Head of caudate nucleus (tissue), 42 donors: Measurements from ENCODE around the gene TNFAIP8L3.
"Not testable (repeated sequence)": the region's sequence is repeated elsewhere in the genome, so short reads cannot be mapped to it uniquely, and the experiment has no call there.

ENCODE experiments used
- DNase-seq, 42 donors: peaks; one replicate each; pipeline versions ENCODE4 v3.0.0 to v3.0.0-alpha.2; 2020 to 2021; ENCODE audit warnings: mixed read lengths in 7 of 42
- intact Hi-C: fragments of 100-400 bp; cut with DNase I; formaldehyde crosslinking; loops from one replicate; pipeline ENCODE4 v1.15.0; 2022

TNFAIP8L3 gene

DNA sequence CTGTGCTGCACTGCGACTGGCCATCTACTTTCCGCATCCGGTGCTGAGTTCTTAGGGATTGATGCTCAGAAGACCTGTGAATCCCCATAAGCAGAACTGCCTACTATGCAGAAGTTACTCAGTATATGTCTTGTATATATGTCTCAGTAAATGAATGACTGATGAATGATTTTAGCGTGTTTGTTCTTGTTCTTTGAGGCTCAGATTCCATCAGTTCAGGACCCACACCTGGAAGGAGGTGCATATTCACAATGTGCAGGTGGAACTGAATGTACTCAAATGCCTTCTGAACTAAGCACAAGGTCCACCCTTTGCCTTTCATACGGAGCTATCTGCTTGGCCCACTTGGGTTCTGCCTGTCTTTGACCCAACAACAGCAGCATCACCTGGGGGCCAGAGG is 19.8 kb downstream of the TNFAIP8L3 start:
- intact Hi-C loops: no loop called here
- DNase-seq: no peak

- intact Hi-C loops: no loop called here
- DNase-seq: no peak
Measured at GRCh38 chr15:51071578-51071977, 23.1 kb downstream of the TNFAIP8L3 start.

DNA sequence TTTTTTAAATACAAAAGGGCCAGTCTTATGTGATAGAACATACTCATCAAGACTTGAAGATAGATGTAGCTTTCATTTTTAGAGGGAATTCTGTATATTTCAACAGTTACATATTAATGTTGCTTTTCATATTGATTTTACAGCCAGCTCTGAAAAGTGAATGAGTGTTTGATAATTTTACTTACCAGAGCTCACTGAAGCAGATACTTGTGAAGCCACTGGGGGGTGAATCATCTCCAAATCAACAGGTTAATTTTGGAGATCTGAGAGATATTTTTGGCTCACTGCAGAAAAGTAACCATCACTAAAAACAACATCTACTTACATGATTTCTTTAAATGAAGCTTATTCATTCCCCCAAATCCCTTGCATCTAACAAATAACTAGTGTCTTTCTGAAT is 24.7 kb downstream of the TNFAIP8L3 start:
- intact Hi-C loops: no loop called here
- DNase-seq: peak in 1 of 42 donors; percentile 6

- DNase-seq: no peak
- intact Hi-C loops: no loop called here
Measured at GRCh38 chr15:51067510-51067909, 27.2 kb downstream of the TNFAIP8L3 start.

GRCh38 chr15:51065781-51066180 is 28.9 kb downstream of the TNFAIP8L3 start:
- no peak for DNase-seq
- intact Hi-C loops: no loop called here

DNA sequence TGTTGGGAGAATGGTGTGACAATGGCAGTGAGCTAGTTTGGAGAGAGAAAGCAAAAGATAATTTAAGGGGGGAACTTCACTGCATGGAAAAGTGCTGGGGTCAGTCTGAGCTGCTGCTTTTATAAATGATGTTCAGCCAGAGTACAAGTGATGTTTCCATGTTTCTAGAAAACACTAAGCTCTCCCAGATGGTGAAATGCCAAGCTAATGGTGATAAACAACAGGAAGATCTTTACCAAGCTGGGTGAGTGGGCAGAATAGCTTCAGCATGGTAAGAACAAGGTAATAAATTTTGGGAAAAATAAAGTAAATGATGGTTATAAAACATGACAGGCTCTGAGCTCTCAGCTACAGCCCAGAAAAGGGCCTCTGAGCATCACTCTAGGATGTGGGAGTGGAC is 29.4 kb downstream of the TNFAIP8L3 start:
- intact Hi-C loops: no loop called here

DNA sequence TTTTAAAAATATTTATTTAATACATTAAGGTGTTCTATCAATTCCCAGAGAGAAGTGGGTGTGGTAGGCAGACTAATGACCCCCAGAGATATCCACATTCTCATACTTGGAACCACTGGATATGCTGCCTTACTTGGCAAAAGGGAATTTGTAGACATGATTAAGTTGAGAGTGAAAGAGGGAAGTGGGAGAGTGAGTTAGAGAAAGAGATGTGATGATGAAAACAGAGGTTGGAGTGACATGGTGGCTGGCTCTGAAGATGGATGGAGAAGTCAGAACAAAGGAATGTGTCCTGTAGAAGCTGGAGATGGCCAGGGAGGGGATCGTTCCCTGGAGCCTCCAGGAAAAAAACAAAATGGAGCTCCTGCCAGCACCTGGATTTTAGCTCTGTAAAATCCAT is 32.0 kb downstream of the TNFAIP8L3 start:
- intact Hi-C loops: no loop called here

More for the DNA sequence above, 29.4 kb downstream of the TNFAIP8L3 start:
- no peak for DNase-seq

DNA sequence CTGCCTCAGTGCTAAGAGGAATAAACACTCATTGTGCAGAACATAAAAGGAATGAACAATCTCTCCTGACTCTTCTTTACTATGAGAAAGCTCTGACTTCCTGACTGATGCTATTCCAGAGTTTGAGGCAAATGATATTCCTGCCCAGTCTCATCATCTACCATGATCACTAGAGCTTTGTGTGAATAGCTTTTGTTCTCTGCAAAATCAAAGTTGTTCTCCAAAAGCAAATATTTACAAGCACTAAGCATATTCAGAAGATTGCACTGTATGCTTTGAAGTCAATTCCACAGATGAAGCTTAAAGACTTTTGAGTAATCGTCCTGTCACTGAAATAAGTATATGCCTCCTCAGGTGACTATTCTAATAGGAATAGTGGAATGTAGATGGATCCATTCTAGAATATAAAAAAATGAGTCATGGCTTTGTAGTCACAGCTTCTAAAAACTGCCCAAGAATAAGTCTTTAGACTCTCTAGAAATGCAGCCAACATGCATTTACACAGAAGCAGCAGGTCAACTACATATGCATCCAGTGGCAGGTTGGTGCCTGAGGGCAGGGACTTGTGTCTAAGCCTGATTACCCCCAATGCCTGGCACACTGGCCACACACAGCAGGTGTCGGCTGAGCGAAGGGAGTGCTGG is 34.6 kb downstream of the TNFAIP8L3 start:
- intact Hi-C loops: no loop called here

More for the DNA sequence above, 32.0 kb downstream of the TNFAIP8L3 start:
- DNase-seq: no peak

GRCh38 chr15:51054535-51054934 is 40.2 kb downstream of the TNFAIP8L3 start:
- intact Hi-C loops: no loop called here
- DNase-seq: no peak

More for the DNA sequence above, 34.6 kb downstream of the TNFAIP8L3 start:
- DNase-seq: no peak

DNA sequence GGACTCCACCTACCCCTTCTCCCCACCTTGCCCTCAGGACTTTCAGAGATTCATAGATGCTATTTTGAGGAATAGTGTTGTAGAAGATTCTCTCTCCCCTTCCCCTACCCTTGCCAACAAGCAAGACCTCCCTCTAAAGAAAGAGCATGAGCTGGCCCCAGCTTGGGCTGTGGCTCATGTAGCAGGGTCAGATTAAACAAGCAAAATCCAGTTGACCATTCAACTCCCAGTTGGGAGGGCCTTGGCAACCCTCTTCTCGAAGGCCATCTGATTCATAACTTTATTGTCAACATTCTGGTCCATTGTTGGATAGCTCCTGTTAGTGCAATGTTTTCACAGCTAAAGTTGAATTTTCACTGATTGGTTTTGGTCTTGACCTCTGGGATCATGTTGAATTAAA is 41.1 kb downstream of the TNFAIP8L3 start:
- no peak for DNase-seq
- intact Hi-C loops: no loop called here

DNA sequence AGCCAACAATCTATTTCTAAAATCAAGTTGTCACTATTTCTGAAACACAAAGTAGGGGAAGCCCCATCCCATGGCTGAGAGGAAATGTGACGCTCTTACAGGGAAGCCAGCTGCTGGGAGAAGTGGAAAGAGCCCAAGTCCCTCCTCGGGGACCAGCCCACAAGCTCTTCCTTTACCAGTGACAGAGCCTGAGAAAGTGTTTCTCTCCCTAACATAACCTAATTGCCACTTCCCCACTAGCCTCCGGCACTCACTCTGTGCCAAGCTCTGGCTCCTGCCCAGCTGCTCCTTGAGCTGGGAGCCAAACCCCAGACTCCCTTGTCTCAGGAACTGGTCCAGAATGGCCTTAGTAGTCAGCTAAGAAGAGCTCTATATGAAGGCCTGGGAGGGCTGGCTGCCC is 42.9 kb downstream of the TNFAIP8L3 start:
- intact Hi-C loops: no loop called here
- peak in 34 of 42 donors; percentile 2 to 67 (median 37) for DNase-seq

GRCh38 chr15:51049081-51049480 is 45.6 kb downstream of the TNFAIP8L3 start:
- intact Hi-C loops: no loop called here

GRCh38 chr15:51048308-51048707 is 46.4 kb downstream of the TNFAIP8L3 start:
- intact Hi-C loops: no loop called here

More at GRCh38 chr15:51049081-51049480, 45.6 kb downstream of the TNFAIP8L3 start:
- no peak for DNase-seq

DNA sequence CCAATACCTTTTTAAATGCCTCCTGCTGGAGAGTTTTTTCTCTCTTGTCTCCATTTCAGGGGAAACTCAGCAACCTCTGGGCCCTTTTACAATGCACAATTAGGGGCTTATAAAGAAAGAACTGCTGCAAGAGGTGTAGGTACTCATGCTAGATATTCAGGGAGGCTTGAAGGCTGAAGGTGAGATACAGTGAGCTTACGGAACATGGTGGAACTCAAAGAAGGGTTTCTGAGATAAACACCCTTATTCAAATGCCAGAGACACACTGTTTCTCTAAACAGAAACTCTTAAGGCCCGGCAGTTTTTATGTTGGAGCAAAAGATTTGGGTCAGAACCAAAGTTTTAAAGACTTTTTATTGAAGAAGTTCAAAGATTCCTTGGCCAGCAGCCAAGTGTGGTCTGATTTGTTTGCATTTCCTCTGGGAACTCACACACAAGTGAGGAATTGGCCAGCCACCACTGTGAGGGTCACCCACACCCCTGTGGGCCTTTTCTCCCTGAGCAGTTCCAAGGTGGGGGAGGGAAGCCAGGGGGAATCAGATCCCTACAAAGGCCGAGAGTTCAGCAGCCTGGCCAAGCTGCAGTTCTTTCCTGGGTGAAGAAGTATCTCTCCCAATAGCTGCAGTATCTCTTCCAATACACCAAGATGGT is 47.8 kb downstream of the TNFAIP8L3 start:
- intact Hi-C loops: no loop called here
- DNase-seq: peak in 24 of 42 donors; percentile 8 to 66 (median 32)

More at GRCh38 chr15:51048308-51048707, 46.4 kb downstream of the TNFAIP8L3 start:
- no peak for DNase-seq

DNA sequence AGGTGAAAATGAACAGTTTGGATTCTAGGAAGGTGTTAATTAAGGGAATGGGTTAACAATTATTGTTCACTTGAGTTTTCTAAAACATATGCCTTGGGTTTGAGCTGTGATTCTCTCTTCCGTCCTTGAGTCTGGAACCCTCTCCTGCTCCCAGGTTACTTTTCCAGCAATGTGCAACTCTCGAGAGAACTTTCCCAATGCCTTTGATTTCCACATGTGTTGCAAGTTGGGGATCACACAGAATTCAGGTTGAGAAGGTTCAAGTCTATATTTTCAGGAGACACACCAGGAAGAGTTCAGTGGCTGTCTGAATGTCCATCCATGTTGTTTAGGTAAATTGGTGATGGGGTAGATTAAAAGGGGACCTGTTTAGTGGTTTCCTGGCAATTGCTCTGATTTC is 48.7 kb downstream of the TNFAIP8L3 start:
- no peak for DNase-seq
- intact Hi-C loops: no loop called here

DNA sequence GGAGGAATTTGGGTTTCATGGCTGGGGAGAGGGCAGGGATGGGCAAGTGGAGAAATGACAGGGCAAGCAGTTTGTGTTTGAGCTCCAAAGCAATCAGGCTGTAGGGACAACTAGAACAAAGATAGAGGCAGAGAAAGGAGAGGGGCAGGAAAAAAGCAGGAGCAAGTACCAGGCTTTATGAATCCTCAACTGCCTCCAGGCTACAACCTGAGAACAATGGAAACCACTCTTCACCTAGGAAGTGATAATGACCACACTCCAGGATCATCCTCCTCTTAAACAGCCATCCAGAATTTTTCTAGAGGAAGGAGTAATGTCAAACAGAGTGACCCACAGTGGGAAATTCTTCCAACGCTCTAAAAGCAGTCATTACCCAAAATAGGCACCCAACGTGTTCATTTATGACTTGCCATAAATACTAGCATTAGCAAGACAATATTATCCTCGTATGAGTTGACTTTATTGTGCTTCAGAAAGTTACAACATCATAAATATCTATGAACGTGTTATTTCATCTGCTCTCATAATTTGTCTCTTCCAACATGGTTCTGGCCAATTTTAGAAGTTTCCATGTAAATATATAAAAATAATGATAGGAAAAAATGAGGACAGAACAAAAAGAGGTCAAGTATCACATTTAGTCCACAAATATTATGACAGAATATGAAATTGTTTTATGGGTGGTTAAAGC is 50.5 kb downstream of the TNFAIP8L3 start:
- DNase-seq: no peak
- intact Hi-C loops: no loop called here

- DNase-seq: peak in 1 of 42 donors; percentile 12
- intact Hi-C loops: no loop called here
Measured at GRCh38 chr15:51038974-51039319, 55.8 kb downstream of the TNFAIP8L3 start.

GRCh38 chr15:51038162-51038973 is 56.3 kb downstream of the TNFAIP8L3 start:
- intact Hi-C loops: no loop called here
- no peak for DNase-seq

GRCh38 chr15:51037474-51037873 is 57.2 kb downstream of the TNFAIP8L3 start:
- intact Hi-C loops, DNase-seq: not testable (repeated sequence)
